Muscle layer of duodenum (tissue), 2 donors: ENCODE results near the gene KLF2.

Experiments used
- H3K27ac ChIP-seq: one replicate; pipeline ENCODE4 v1.7.0; 2013; ENCODE audit warnings: mild to moderate bottlenecking, low read length
- H3K27me3 ChIP-seq: one replicate; pipeline ENCODE4 v1.7.0; 2013; ENCODE audit warnings: low read depth, mild to moderate bottlenecking, control low read depth, low read length
- H3K36me3 ChIP-seq, 2 donors: one replicate each; pipeline ENCODE4 v1.7.0; 2013; ENCODE audit warnings: low read length in 2 of 2, control low read depth in 1 of 2, mild to moderate bottlenecking in 1 of 2; ENCODE audit not compliant: insufficient read depth in 2 of 2, control insufficient read depth in 1 of 2
- H3K4me1 ChIP-seq, 2 donors: one replicate each; pipeline ENCODE4 v1.7.0; 2013; ENCODE audit warnings: low read length in 2 of 2, mild to moderate bottlenecking in 2 of 2, control low read depth in 1 of 2, moderate library complexity in 1 of 2; ENCODE audit not compliant: insufficient read depth in 2 of 2, control insufficient read depth in 1 of 2
- H3K4me3 ChIP-seq, 2 donors: one replicate each; pipeline ENCODE4 v1.7.0; 2013; ENCODE audit warnings: low read length in 2 of 2, low read depth in 1 of 2, mild to moderate bottlenecking in 1 of 2
- H3K9me3 ChIP-seq, 2 donors: one replicate each; pipeline ENCODE4 v1.7.0; 2013; ENCODE audit warnings: low read length in 2 of 2, control low read depth in 1 of 2, mild to moderate bottlenecking in 1 of 2; ENCODE audit not compliant: control insufficient read depth in 1 of 2
- donor health status: healthy.

Gene KLF2

DNA sequence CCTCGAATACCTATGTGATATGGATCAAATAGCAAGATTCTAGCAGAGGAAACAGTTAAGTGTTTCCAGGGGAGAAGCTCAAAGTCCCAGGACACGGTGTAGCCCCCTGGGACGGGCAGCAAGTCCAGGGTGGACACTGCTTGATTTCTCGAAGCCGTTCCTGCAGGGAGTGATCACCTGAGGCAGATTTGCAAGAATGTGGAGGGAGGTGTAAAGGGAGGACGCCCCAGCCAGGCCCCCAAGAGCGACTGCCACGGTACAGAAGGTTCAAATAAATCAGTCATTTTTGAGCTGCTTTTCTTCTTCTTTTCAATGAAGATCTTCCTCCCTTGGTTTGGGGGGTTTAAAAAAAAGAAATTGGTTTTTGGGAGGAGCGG lies 41.4 kb downstream of the KLF2 start:
- H3K4me3 ChIP-seq, result no peak overlapping the region
- H3K27me3 ChIP-seq, result no peaks in the 10 kb centered on the region
- no peaks in the 10 kb centered on the region for H3K9me3 ChIP-seq
- H3K27ac ChIP-seq, result peak overlapping the region; percentile 1
- H3K4me1 ChIP-seq, result peaks cover 0 to 11% of the 10 kb centered on the region in 2 donors
- H3K36me3 ChIP-seq, result peaks cover 0 to under 1% of the 10 kb centered on the region in 2 donors

GRCh38 chr19:16366433-16367260 lies 42.0 kb downstream of the KLF2 start:
- Histone ChIP-seq H3K27ac (peak overlapping the region; percentile 1), H3K4me3 (no peak overlapping the region), H3K4me1 (peaks cover 0 to 15% of the 10 kb centered on the region in 2 donors)

GRCh38 chr19:16367261-16367683 lies 42.6 kb downstream of the KLF2 start:
- Histone ChIP-seq H3K9me3 (no peaks in the 10 kb centered on the region), H3K27me3 (no peaks in the 10 kb centered on the region), H3K27ac (peak overlapping the region; percentile 1), H3K4me1 (peaks cover 6 to 21% of the 10 kb centered on the region in 2 donors), H3K36me3 (peaks cover 0 to 4% of the 10 kb centered on the region in 2 donors), H3K4me3 (no peak overlapping the region)

More at GRCh38 chr19:16366433-16367260, 42.0 kb downstream of the KLF2 start:
- Histone ChIP-seq H3K9me3 (no peaks in the 10 kb centered on the region), H3K36me3 (peaks cover 0 to 4% of the 10 kb centered on the region in 2 donors), H3K27me3 (no peaks in the 10 kb centered on the region)

DNA sequence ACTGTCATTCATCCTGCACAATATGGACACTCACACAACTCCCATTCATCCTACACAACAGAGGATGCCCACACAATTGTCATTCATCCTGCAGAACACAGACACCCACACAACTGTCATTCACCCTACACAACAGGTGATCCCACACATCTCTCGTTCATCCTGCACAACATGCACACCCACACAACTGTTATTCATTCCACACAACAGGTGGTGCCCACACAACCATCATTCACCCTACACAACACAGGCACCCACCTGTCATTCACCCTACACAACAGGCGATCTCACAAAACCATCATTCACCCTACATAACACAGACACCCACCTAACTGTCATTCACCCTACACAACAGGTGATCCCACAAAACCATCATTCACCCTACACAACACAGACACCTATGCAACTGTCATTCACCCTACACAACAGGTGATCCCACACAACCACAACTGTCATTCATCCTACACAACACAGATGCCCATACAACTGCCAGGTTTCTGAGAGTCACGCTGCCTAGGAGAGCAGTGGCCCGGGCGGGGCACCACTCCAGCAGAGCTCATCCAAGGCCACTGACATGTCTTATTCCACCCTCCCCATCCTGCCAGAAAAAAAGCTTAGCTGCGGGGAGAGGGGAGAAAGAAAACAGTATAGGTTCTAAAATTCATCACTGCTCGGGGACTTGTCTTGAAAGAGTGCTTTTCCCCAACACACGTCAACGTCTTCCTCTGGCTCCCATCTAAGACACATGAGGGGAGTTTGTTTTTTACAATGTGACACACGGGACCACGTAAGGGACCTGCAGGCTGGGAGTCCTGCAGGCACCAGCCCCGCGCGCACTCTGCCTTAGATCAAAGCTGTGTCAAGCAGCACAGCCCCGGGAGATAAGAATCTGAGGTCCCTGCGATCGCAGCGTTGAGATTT lies 44.0 kb downstream of the KLF2 start:
- Histone ChIP-seq H3K4me1 (peaks cover 14 to 17% of the 10 kb centered on the region in 2 donors), H3K27ac (no peak overlapping the region), H3K4me3 (no peak overlapping the region), H3K27me3 (no peaks in the 10 kb centered on the region), H3K36me3 (peaks cover 0 to 4% of the 10 kb centered on the region in 2 donors), H3K9me3 (no peaks in the 10 kb centered on the region)

DNA sequence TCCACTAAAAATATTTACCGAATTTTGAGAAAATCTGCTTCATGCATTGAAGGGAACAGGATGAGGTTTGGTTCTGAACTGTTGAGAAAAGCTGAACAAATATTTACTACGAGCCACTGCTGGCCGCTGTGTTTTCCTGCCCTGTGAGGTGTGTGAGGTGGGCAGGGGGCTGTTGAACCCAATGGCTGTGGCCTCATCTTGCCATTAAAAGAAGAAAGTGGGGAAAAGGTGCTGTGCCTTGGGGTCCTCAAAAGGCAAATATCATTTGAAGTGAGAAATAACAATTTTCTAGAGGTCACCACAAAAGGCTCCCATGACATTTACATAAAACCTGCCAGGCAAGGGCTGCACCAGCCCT lies 44.7 kb downstream of the KLF2 start:
- peaks cover 0 to 4% of the 10 kb centered on the region in 2 donors for H3K36me3 ChIP-seq
- H3K4me3 ChIP-seq, result no peak overlapping the region
- no peaks in the 10 kb centered on the region for H3K27me3 ChIP-seq
- H3K4me1 ChIP-seq, result peaks cover 17 to 20% of the 10 kb centered on the region in 2 donors
- H3K9me3 ChIP-seq, result no peaks in the 10 kb centered on the region
- H3K27ac ChIP-seq, result no peak overlapping the region

- H3K27ac ChIP-seq, result no peak overlapping the region
Measured at GRCh38 chr19:16369664-16370576, 45.3 kb downstream of the KLF2 start.

GRCh38 chr19:16370641-16371391 lies 46.2 kb downstream of the KLF2 start:
- H3K36me3 ChIP-seq, result peaks cover 13 to 19% of the 10 kb centered on the region in 2 donors
- H3K27ac ChIP-seq, result no peak overlapping the region
- no peaks in the 10 kb centered on the region for H3K27me3 ChIP-seq
- H3K4me3 ChIP-seq, result no peak overlapping the region
- no peaks in the 10 kb centered on the region for H3K9me3 ChIP-seq
- H3K4me1 ChIP-seq, result peaks cover 15 to 20% of the 10 kb centered on the region in 2 donors

More at GRCh38 chr19:16369664-16370576, 45.3 kb downstream of the KLF2 start:
- no peak overlapping the region for H3K4me3 ChIP-seq
- H3K4me1 ChIP-seq, result peaks cover 17 to 20% of the 10 kb centered on the region in 2 donors
- H3K27me3 ChIP-seq, result no peaks in the 10 kb centered on the region
- H3K9me3 ChIP-seq, result no peaks in the 10 kb centered on the region
- H3K36me3 ChIP-seq, result peaks cover 4 to 10% of the 10 kb centered on the region in 2 donors

DNA sequence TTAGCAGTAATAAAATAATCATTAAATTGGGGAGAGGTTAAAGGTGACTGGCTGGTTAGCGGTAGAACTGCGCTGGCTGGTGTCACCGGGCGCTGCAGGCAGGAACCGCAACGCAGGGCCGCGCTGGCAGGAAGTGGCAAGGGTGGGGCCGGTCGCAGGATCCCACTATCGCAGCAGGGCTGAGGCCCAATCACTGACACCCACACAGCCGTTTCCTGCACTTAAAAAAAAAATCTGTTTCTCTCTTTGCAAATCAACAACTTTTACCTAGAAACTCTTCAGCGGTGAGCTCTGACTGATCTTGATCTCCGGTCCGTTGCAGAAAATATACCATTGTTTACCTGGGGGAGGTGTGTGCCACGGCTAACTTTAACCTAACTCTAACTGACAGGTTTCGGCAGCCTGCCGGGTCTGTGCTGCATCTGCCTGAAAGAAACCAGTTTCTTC lies 46.9 kb downstream of the KLF2 start:
- Histone ChIP-seq H3K9me3 (no peaks in the 10 kb centered on the region), H3K27me3 (no peaks in the 10 kb centered on the region), H3K4me1 (peaks cover 12 to 20% of the 10 kb centered on the region in 2 donors), H3K36me3 (peaks cover 17 to 26% of the 10 kb centered on the region in 2 donors), H3K27ac (peak overlapping the region; percentile 34), H3K4me3 (no peak overlapping the region)

GRCh38 chr19:16372065-16372915 lies 47.7 kb downstream of the KLF2 start:
- Histone ChIP-seq H3K27me3 (no peaks in the 10 kb centered on the region), H3K36me3 (peaks cover 21 to 32% of the 10 kb centered on the region in 2 donors), H3K4me3 (no peak overlapping the region), H3K4me1 (peaks cover 12 to 20% of the 10 kb centered on the region in 2 donors), H3K9me3 (no peaks in the 10 kb centered on the region), H3K27ac (peak overlapping the region; percentile 34)
